Sigmoid colon (tissue), 4 donors: Measurements from ENCODE around the gene PLCB1.

Experiments
- CTCF ChIP-seq, 4 experiments: fragments of 450-650 bp in 3 of 4; fragments of 200-600 bp in 1 of 4; IDR thresholded peaks; one replicate each; pipeline ENCODE4 v1.5.1; 2016 to 2019; ENCODE audit warnings: antibody characterized with exemption in 4 of 4, mild to moderate bottlenecking in 3 of 4, moderate library complexity in 2 of 4
- POLR2A ChIP-seq, 2 donors: fragments of 450-650 bp; IDR thresholded peaks; one replicate each; pipeline ENCODE4 v1.6.1; 2016; ENCODE audit warnings: antibody characterized with exemption in 2 of 2, mild to moderate bottlenecking in 2 of 2, moderate library complexity in 2 of 2
- POLR2AphosphoS5 ChIP-seq, 4 donors: sonication (generic); formaldehyde crosslinking; IDR thresholded peaks; one replicate each; pipeline ENCODE4 v1.6.1; 2017; ENCODE audit warnings: antibody characterized with exemption in 4 of 4

- TF ChIP-seq CTCF (IDR thresholded peaks at IDR 0.05): no peak
- no peak for TF ChIP-seq POLR2A (IDR thresholded peaks at IDR 0.05)
- no peak for TF ChIP-seq POLR2AphosphoS5 (IDR thresholded peaks at IDR 0.05)
Measured at GRCh38 chr20:8315639-8316573, 183.8 kb downstream of the PLCB1 start.
